ENCODE measurements around the gene ARHGEF25.
"Not testable (repeated sequence)": the region's sequence is repeated elsewhere in the genome, so short reads cannot be mapped to it uniquely, and the experiment has no call there.

ARHGEF25 gene

GRCh38 chr12:57611108-57611826, at the start of gene ARHGEF25:
Gene ARHGEF25 (plus strand): TSS chr12:57611435. CDS start chr12:57611895, 460 bp downstream.
- in situ Hi-C loops (cut with MboI; ENCODE audit: low sequenced_read_pairs), result no loop called here

- in situ Hi-C loops (cut with MboI; ENCODE audit: low sequenced_read_pairs), result no loop called here
Observed at GRCh38 chr12:57563358-57563757, 47.9 kb upstream of the ARHGEF25 start.

DNA sequence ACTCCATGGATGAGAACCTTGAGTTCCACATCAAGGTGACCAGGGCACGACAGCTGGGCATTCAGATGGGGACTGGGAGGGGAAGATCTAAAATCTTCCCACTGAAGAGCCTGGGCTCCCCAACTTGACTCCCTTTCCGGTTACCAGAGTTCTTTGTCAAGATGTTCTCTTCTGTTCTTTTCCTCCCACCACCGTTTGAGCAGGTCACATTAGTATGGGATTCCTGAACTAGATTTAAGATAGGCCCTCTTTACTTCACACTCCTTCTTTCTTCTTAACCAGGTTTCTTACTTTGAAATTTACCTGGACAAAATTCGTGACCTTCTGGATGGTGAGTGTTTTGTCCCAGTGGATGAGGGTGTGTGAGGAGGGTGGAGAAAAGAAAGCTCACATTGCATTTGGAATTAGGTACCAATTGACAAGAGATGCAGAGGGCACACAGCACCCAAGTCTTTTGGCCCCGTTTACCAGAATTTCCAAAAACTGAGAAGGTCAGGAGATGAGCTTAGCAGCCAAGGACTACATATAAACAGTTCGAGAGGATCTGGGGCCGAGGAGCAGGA, 47.0 kb upstream of the ARHGEF25 start:
- in situ Hi-C loops (cut with MboI; ENCODE audit: low sequenced_read_pairs), result no loop called here

DNA sequence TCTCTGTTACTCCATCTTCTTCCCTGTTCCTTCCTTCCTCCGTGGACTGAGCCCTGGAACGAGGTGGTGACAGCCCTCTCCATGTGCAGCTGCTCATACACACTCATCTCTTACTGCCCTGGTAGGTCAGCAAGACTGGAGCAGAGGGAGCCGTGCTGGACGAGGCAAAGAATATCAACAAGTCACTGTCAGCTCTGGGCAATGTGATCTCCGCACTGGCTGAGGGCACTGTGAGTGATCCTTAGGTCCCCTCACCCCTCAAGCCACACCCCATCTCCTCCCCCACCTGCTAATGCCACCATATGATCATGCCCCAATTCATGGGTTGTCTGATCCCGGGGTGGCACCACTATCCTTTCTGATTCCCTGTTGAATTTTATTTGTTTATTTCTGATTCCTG, 42.4 kb upstream of the ARHGEF25 start:
- in situ Hi-C loops (cut with MboI; ENCODE audit: low sequenced_read_pairs), result no loop called here

- in situ Hi-C loops (cut with MboI; ENCODE audit: low sequenced_read_pairs), result no loop called here
Observed at GRCh38 chr12:57569858-57570257, 41.4 kb upstream of the ARHGEF25 start.

DNA sequence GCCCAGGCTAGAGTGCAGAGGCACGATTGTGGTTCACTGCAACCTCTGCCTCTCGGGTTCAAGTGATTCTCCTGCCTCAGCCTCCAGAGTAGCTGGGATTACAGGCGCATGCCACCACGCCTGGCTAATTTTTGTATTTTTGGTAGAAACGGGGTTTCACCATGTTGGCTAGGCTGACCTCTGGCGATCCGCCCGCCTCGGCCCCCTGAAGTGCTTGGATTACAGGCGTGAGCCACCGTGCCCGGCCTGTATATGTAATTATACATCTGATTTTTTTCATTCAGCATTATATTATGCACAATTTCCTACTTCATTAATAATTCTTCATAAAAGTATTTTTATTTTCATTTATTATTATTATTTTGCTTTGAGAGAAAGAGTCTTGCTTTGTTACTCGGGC, 40.8 kb upstream of the ARHGEF25 start:
- in situ Hi-C loops (cut with MboI; ENCODE audit: low sequenced_read_pairs), result not testable (repeated sequence)

DNA sequence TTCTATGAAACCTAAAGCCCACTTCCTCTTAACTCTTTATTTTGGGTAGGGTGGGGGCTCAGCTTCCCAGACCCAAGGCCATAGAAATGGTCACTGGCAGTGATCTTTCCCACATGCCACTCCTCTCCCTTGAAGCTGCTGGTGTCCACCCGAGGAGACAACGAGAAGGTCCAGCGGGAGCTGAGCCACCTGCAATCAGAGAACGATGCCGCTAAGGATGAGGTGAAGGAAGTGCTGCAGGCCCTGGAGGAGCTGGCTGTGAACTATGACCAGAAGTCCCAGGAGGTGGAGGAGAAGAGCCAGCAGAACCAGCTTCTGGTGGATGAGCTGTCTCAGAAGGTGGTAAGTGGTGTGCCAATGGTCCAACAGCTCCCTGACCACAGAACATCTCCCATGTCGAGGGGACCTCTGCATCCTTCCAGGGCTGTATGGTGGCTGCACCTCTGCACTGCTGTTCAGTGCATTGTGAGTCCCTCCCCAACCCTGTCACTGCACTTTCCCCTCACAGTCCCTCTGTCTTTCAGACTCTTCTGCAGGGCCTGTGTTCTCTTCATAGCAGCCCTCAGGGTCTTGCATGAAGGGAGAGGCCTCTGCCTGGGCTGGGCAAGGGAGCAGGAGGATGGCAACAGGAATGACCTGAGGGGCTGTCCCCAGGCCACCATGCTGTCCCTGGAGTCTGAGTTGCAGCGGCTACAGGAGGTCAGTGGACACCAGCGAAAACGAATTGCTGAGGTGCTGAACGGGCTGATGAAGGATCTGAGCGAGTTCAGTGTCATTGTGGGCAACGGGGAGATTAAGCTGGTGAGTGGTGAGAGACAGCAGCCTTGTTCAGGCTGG, 39.1 kb upstream of the ARHGEF25 start:
- in situ Hi-C loops (cut with MboI; ENCODE audit: low sequenced_read_pairs), result no loop called here

DNA sequence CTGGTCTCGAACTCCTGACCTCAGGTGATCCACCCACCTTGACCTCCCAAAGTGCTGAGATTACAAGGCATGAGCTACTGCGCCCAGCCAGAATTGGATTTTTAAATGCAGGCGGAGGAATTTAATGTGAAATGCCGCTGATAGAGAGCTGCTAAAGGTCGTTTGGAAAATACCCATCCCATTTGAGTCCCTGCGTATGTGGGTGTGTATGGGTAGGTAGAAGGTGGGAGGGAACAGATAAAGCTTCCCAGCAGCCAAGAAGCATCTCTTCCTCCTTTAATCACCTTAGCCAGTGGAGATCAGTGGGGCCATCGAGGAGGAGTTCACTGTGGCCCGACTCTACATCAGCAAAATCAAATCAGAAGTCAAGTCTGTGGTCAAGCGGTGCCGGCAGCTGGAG, 36.4 kb upstream of the ARHGEF25 start:
- in situ Hi-C loops (cut with MboI; ENCODE audit: low sequenced_read_pairs), result no loop called here

DNA sequence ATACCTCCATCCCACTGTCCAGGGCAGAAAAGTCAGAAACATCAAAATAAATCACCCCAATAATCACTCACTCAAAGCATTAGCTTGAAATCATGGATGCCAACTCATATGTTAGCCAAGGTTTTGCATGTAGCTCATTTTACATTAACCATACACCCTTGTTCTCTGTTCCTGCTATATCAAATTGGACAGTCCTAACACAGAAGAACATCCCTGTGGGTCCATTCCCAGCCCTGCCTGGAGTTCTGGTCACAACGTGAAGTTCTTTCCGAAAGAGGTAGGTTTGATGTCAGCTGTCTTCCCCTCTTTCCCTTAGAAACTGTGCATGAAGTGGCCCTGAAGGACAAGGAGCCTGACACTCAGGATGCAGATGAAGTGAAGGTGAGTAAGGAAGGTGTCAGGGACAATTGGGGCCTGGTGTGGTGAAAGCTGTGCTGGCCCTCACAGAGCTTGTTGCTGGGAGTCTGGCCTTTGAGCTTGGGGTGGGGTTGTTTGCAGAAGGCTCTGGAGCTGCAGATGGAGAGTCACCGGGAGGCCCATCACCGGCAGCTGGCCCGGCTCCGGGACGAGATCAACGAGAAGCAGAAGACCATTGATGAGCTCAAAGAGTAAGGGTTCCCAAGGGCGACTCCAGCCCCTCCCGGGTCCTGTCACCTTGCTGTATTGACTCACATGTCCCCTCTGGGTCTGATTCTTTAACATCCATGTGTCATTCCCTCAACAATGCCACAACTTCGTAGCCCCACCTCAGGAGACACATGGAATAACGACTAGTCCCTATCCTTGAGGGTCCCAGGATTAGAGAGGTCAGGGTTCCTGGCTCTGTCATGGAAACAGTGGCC, 35.2 kb upstream of the ARHGEF25 start:
- in situ Hi-C loops (cut with MboI; ENCODE audit: low sequenced_read_pairs), result no loop called here

DNA sequence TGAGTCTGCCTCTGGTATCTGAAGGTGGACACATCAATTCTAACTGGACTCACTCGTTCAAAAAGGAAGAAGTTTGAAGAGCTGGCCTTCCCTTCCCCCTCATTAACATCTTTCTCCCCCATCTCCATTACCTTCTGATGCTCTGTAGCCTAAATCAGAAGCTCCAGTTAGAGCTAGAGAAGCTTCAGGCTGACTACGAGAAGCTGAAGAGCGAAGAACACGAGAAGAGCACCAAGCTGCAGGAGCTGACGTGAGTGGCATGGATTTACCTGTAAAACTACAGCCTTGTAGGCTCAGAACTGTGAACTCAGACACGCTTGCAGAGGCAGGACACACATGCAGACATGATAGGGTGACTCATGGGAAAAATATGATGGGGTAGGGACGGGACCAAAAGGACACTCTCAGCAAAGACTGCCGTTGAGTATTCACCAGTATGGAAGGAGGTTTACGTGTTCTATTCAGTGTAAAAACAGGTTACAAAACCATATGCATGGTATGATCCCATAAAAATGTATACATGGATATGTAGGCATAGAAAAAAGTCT, 34.5 kb upstream of the ARHGEF25 start:
- in situ Hi-C loops (cut with MboI; ENCODE audit: low sequenced_read_pairs), result no loop called here

- in situ Hi-C loops (cut with MboI; ENCODE audit: low sequenced_read_pairs), result no loop called here
Observed at GRCh38 chr12:57577981-57578758, 33.1 kb upstream of the ARHGEF25 start.

GRCh38 chr12:57579011-57579410, 32.2 kb upstream of the ARHGEF25 start:
- in situ Hi-C loops (cut with MboI; ENCODE audit: low sequenced_read_pairs), result no loop called here

DNA sequence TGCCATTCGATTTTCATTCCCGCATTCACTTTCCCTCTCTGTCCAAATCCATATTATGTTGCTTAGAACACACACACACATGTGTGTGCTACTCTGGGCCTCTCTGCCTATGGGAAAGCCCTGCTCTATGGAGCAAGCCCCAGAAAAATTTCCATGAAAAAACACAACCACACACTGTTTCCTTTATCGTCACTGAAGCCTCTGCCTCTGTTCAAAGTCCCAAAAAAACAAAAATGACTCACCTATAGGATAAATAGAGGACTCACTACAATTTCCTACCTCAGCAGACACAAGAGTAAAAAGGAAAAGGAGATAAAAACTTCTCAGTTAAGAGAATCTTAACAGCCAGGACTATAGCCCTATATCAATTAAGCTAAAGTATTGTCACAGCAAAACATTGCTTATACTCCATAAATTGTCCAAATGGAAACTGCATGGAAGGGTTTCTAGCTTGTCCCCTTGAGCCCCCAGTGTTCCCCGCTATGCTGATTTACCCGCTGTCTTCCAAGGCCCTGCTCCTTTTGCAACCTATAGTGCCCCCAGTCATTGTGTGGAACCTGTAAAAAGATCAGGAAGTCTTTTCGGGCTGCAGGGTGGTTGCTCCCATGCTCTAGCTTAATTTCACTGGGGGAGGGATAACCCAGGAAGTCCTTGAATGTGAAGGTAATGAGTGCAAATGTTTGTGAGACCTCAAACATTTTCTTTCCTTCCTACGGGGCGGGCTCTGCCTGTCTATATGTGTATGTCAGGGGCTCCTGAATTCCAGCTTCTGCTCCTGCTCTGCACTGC, 31.4 kb upstream of the ARHGEF25 start:
- in situ Hi-C loops (cut with MboI; ENCODE audit: low sequenced_read_pairs), result no loop called here

DNA sequence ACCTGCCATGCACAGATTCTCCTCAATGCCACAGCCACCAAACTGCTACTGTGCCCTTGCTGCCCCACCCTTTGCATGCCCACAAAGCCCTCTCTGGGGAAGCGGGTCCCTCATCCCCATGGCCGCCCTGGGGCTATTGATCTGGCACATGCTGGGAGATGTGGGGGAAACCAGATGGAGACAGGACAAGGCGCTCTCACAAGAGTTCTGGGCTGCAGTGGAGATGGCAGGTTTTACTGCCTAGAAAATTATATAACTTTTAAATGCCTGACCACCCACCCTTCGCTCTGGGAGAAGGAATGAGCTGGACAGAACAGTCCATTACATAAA, 30.8 kb upstream of the ARHGEF25 start:
- in situ Hi-C loops (cut with MboI; ENCODE audit: low sequenced_read_pairs), result no loop called here

GRCh38 chr12:57581802-57582201, 29.4 kb upstream of the ARHGEF25 start:
- in situ Hi-C loops (cut with MboI; ENCODE audit: low sequenced_read_pairs), result no loop called here

DNA sequence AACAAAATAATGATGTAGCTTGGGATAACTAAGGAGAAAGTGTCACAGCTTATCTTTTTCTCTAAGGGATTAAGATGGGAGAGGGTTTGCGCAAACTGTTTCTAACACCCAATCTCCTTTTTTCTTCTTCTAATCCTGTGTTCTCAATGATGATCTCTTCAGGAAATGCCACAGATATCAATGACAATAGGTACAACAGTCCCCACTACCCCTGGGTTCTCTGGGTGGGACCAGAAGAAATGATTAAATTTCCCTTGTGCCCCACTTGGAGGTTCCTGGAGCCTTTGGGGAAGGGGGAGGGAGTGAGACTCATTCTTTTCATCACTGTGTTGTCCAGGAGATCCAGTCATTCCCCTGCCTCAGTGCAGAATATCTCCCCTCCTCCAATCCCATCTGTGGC, 28.8 kb upstream of the ARHGEF25 start:
- in situ Hi-C loops (cut with MboI; ENCODE audit: low sequenced_read_pairs), result no loop called here

DNA sequence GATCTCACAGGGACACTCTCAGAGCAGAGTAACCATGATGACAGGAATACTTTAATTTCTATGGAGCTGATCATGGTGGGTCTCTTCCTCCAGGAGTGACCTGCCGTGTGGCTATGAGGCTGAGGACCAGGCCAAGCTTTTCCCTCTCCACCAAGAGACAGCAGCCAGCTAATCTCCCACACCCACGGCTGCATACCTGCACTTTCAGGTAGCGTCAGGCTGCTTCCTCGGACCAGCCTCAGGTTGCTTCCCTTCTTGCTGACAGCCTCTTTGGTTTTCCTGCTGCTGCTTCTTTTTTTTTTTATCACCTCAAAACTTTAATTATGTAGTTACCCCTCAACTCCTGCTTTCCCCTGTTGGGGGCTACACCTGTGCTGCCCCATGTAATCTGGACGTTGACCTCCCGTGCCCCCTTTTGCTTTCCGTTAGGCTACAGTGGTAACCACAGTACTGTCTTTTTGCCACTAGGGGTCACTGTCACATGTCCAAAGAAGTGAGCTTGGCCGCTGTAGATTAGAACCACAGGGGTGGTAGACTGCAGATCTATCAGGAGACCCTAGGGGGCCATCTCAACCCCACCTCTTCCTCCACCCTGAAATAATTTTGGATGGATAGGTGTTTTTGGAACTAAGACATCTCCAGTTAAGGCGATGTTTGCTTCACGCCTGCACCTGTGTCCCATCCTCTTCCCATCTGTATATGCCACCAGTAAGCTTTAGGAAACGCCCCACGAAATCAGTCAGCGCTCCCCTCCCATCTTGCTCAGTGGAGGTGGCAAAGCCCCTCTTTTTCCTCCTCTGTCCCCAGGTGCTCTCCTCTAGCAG, 28.0 kb upstream of the ARHGEF25 start:
- in situ Hi-C loops (cut with MboI; ENCODE audit: low sequenced_read_pairs), result no loop called here

DNA sequence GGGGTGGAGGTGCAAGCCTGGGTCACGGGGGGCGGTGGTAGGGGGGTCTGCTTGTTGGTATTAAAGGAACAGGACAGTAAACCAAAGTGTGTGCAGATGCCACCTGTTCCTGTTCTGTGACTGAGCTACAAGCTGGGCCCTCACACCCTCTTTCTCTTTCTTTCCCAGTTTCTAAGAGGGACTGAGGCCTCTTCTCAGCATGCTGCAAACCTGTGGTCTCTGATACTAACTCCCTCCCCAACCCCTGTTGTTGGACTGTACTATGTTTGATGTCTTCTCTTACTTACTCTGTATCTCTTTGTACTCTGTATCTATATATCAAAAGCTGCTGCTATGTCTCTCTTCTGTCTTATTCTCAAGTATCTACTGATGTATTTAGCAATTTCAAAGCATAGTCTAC, 27.2 kb upstream of the ARHGEF25 start:
- in situ Hi-C loops (cut with MboI; ENCODE audit: low sequenced_read_pairs), result no loop called here

GRCh38 chr12:57584690-57585089, 26.5 kb upstream of the ARHGEF25 start:
- in situ Hi-C loops (cut with MboI; ENCODE audit: low sequenced_read_pairs), result no loop called here
